ENCODE data around the gene C1orf35.
"Not testable (repeated sequence)": the region's sequence is repeated elsewhere in the genome, so short reads cannot be mapped to it uniquely, and the experiment has no call there.

C1orf35 gene

DNA sequence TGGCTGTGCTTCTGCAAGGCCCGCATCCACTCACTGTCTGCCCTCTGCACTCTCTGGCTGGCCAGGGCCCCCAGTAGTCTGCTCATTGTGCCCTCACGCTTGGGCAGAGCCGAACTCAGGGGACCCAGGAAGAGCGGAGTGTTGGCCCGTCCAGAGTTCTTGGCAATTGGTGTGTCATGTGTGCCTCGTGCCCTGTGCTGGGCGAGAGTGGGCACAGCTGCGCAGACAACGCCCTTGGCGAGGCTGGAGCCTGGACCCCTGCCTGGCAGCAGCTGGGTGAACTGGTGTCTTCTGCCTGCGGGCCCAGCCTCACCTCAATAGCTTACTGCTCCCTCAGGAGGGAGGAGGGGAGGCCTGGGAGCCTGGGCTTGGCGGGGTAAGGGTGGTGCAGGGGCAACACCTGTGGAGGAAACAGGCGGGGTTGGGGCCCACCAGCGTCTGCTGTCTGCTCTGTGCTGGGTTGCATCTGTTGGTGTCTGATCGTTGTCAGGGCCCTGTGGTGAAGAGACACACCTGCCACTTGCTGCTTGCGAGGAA is 39.1 kb upstream of the C1orf35 start:
- DNase-seq (ENCODE audit: low read depth in 2 of 2) = no peak

DNA sequence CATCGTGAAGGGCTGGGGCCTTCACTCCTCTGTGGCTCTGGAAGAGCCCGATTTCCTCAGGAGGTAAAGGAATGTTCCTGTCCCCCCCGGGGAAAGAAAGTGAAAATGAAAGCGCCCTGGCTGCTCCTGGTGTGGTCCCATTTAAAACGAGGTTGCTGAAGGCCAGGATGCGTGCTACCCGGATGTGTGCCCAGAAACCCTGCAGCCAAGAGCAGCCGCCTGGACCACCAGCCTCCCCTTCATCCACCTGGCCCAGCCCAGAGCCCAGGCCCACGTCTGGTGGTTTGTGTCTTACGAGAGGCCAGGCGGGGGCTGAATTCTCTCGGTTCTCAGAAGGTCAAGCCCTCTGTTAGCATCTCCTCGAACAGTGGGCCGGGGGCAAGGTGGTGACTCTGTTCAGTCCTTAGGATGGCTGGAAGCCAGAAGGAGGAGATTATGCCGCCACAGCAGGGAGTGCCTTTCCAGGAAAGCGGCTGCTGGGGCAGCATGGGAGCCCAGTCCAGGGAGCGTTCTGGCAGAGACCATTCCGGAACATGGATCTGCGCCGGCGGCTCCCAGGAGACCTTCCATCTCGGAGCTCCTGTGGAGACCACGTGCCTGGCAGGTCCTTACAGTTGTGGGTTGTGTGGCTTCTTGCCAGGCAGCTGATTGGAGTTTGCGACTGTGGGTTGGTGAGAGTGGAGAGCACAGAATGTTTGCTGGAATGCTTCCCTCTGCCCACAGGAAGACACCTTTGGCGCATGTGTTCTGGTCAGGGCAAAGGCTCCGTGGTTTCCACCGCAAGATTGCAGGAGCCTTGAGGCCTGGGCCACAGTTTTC is 38.3 kb upstream of the C1orf35 start:
- DNase-seq (ENCODE audit: low read depth in 2 of 2) = no peak

DNA sequence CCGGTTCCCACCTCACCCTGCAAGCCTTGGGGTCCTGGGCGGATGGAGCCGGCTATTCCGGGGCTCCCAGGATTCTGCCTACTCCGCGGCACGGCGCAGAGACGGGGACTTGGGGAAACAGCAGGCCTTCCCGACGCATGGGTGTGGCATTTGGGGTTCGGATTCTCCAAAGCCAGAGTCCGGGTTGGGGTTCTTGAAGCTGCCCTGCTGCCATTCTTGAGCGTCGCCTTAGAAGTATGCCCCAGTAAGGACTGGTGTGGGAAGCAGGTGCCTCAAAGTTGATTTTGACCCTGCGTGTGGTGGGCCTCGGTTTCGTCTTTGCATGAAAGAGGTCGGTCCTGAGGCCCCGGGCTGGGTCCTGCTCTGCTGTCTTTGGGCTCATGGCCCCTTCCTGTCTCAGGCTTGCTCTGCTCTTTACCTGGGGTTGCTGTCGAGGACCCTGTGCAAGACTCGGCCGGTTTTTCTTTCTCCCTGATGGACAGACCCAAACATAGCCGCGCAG is 37.6 kb upstream of the C1orf35 start:
- DNase-seq (ENCODE audit: low read depth in 2 of 2) = no peak

DNA sequence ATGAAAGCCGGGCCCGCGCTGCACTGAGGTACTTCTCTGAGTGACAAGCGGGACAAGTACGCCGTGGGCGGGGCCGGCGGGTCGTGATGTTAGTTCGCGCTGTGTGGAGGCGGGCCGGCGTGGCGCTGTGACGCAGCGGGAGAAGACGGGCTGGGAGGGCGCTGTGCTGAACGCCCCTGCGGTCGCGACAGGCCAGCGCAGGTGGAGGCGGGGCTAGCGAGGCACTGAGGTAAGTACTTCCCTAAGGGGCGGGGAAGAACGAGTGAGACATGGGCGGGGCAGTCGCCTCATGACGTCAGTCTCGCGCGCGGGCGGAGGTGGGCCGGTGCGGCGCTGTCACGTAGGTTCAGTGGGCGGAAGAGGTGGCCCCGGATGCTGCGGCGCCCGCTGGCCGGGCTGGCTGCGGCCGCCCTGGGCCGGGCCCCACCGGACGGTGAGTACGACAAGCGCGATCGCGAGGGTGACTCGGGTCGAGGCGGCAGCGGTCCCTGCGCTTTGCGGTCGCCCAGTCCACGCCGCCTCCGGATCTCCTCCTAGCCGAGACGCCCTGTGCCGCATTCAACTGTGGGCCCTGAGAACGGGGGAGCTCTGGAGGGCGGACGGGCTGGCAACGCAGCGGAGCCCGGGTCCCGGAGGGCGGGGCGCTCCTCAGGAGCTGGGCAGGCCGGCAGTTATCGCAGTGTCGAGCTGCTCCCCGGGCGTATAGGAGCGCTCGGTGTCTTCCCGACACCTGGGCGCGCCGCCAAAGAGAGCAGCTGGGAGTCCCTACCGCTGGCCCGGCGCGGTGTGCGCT is 37.0 kb upstream of the C1orf35 start, which contains the start of gene GUK1:
Gene GUK1, plus strand, starts transcription at position 349 of the 793 bp plus-strand sequence. Its CDS starts 24 bp downstream, at position 373.
- peak; percentile 100 for DNase-seq (ENCODE audit: low read depth in 2 of 2)

DNA sequence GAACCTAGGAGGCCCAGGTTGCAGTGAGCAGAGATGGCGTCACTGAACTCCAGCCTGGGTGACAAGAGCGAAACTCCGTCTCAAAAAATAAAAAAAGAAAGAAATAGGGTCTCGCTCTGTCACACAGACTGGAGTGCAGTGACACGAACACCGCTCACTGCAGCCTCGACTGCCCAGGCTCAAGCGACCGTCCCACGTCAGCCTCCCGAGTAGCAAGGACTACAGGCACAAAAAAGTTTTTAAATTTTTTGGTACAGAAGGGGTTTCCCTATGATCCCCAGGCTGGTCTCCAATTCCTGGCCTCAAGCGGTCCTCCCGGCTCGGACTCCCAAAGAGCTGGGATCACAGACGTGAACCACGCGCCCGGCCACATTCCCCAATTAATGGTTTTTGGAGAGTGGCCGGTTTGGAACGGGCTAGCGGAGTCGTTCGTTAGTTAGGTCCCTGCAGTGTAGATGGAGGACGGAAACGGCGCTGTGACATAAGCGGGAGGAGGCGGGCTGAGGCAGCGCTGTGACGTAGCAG is 36.3 kb upstream of the C1orf35 start:
- no peak for DNase-seq (ENCODE audit: low read depth in 2 of 2)

DNA sequence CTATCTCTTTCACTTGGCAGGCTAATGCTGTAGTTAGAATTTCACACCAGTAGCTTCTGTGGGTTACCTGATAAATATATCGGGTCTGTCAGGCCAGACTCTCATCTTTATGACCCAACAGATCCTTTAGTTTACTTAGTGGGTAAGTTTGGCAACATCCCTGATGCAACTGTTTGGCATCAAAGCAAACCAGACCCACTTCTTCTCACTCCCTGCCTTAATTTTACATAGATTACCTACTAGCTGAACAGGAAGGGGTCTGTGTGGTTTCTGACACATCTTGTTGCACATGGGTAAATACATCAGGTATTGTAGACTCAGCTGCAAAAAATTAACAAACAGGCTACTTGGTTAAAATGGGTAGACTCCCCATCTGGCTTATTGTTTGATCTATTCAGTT is 33.8 kb upstream of the C1orf35 start:
- DNase-seq (ENCODE audit: low read depth in 2 of 2) = no peak

DNA sequence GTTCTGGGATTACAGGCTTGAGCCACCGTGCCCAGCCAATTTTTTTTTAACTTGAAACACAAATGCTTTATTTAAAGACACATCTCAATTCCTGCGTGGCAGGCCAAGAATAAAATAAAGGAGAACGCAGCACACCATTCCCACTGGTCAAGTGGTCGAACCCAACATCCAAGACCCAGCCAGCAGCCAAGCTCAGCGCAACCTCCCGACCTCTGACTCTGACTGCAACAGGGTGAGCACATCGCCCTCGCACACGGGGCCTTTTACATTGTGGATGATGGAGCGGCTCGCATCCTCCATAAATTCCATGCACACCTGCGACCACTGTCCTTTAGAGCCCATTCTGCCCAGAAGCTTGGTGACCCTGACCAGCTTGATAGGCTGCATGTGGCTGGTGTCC is 31.5 kb upstream of the C1orf35 start:
- no peak for DNase-seq (ENCODE audit: low read depth in 2 of 2)

DNA sequence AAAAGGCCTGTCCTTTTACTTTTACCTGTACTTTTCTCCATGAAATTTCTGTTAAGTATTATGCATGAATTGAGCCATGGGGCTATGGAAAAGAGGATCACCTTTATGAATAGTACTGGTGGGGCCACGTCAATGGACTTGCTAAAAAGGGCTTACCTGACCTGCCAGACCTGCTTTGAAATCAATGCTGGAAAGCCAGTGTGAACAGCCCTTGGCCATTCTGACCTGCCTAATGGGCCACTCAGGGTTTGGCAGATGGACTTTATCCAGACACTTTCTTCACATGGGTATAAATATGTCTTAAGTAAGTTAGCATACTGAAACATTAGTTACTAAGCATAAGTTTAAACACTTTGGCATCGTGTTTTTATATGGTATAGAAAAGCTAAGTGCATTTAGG is 28.6 kb upstream of the C1orf35 start:
- DNase-seq (ENCODE audit: low read depth in 2 of 2) = no peak

DNA sequence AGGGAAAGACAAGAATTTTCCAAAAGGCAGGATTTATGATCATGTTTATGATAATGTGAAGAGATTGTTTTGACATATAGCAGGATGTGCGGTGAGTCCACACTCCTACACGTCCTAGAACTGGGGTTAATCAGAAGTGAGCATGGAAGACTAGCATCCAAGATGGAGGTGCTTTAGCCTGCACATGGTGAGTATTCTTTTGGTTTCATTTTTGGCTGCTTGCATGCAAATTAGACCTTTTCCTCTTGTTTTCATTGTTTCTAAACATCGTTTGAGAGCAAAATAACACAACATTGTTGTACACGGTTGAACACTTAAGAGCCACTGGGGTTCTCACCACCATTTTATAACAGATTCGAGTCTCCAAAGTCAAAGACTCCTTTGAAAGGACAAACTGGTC is 22.1 kb upstream of the C1orf35 start:
- DNase-seq (ENCODE audit: low read depth in 2 of 2) = no peak

DNA sequence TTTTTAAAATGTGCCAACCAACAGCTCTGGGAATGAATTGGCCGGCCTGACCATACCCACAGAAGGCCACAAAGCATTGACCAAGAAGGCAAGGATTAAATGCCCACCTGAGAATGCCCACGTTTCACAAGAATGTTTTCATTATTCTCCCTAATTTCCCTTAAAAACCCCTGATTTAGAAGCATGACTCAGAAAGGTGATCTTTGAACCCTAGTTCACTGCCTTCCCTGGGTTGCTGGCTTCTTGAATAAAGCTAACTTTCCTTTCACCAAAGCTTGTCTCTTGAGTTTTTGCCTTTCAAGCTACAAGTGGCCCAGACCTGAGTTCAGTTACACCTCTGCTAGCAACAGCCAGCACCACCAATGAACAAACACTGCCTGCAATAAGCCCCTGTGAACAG is 20.4 kb upstream of the C1orf35 start:
- DNase-seq (ENCODE audit: low read depth in 2 of 2) = no peak

DNA sequence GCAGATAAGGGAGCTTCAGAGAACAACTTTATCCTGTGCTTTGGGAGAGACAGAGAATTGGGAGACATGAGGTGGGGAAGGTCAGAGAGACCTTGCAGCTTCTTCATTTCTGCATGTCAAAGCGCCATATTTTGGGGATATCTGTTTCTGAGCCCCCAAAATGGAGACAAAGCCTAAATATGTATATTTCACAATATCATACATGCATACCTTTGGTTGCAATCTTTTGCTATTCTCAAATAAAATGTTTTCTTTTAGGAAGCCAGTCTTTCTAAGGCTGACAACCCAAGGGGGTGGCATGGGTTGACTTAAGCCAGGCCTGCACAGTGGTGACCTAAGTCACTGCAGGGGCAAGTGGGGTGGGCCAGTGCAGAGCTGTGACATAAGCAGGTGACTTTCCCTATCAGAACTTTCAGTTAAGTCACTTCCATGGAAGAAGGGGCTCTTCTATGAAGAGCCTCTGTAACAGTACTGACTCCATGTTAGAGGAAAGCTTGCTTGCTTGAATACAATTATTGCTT is 19.9 kb upstream of the C1orf35 start:
- no peak for DNase-seq (ENCODE audit: low read depth in 2 of 2)

DNA sequence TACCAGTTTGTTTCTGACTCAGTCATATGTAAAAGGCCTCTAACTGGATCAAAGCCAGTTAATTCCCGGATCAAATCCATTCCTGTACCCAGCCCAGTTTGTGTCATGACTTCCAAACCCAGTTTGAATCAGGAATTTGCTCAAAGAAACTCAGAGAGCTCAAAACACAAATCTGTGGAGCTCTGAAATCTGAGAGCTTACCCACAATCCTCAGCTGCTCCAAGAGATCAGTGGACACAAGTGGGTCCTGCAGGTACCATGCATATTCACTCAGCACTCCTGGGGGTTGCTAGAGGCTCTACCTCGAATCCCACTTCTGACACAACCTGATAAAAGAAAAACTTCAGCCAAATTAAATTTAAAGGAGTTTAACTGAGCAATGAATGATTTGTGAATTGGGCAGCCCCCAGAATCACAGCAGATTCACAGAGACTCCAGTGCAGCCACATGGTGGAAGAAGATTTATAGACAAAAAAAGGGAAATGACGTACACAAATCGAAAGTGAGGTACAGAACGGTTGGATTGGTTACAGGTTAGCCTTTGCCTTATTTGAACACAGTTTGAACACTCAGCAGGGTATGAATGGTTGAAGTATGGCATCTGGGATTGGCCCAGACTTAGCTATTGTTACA is 17.8 kb upstream of the C1orf35 start:
- no peak for DNase-seq (ENCODE audit: low read depth in 2 of 2)

DNA sequence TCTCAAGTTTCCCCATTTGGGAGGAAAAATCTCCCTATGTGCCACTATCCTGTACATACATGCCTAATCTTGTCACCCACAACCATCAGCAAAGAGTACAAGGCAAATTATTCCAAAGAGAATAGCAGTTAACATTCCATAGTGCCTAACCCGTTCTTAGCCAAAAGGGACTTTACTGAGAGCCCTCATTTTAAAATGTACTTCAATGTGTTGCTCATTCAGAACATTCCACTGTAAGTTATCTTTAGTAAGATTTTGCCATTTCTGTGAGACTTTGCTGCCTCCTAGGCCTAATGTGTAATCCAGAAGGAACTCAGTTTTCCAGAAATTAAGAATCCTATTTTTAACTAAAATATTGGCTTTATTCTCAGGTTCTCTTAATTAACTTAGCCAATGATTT is 17.2 kb upstream of the C1orf35 start:
- no peak for DNase-seq (ENCODE audit: low read depth in 2 of 2)

DNA sequence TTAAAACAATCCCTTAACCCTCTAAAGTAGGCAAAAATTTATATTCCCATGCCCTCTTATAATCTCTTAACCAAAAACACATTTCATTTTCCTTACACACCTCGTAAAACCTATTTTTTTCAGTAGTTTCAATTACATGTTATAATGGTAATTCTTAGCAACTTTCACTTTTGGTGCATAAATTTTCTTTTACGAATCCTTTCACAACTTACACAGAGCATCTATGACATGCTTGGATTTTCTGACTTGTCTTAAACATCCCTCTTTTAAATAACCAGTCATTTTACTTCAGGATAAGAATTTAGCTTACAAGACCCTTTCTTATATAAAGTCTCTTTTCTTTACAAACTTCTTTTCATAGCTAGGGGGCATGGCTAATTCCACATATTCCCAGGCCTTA is 14.9 kb upstream of the C1orf35 start:
- no peak for DNase-seq (ENCODE audit: low read depth in 2 of 2)

DNA sequence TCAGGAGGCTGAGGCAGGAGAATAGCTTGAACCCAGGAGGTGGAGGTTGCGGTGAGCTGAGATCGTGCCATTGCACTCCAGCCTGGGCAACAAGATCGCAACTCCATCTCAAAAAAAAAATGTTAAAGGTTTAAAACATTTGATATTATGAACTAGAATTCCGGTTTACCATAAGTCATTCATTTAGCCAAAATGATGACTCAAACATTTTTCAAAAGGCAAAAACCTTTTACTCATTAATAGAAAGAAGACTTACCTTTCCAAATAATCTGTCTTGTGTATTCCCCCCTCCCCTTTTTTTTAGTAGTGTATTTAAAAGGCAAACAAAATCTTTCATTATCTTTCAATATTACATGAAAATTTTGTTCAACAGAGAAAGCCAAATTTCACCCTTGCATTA is 14.2 kb upstream of the C1orf35 start:
- no peak for DNase-seq (ENCODE audit: low read depth in 2 of 2)

DNA sequence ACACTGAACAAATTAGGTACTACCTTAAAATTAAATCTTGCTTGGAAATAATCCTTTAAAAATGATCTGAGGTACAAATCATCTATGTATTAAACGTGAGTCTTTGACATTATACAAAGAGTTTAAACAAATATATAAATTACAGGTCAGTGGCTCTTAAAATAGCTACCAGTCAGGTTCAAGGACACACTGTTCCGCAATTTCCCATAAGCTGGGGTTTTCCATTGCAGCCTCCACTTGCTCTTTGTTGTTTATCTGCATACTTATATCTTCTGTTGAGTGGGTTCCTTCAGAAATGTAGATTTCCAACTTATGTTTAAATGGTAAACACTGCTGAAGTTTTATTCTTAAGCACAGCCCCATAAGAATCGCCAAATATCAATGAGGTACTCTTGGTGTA is 11.7 kb upstream of the C1orf35 start:
- DNase-seq (ENCODE audit: low read depth in 2 of 2) = no peak

DNA sequence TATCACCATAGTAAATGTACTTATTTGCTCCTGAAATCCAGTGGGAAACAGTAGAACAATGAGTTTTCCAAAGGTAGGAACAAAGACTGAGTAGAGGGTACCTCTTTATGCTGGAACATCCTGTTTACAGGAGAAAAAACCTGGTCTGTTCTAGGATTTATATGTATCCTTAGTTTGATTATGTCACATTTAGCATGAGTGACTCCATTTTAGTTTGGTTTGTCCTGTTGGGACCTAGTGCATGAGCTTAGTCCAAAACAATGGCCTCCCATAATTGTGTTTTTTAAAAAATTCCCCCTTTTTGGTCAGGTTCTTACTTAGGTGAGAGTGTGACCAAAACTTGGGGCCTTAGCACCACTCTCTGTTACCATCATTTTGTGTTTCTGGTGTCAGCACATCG is 9.5 kb upstream of the C1orf35 start:
- no peak for DNase-seq (ENCODE audit: low read depth in 2 of 2)

DNA sequence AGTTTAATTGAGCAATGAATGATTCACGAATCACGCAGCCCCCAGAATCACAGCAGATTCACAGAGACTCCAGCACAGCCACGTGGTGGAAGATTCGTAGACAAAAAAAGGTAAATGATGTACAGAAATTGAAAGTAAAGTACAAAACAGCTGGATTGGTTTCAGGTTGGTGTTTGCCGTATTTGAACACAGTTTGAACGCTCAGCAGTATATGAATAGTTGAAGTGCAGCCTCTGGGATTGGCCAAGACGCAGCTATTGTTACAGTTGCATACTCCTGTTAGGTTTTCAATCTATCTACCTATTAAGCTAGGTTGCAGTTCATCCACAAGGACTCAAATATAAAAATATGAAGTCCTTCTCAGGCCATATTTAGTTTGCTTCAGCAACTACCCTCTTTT is 9.0 kb upstream of the C1orf35 start:
- DNase-seq (ENCODE audit: low read depth in 2 of 2) = no peak

DNA sequence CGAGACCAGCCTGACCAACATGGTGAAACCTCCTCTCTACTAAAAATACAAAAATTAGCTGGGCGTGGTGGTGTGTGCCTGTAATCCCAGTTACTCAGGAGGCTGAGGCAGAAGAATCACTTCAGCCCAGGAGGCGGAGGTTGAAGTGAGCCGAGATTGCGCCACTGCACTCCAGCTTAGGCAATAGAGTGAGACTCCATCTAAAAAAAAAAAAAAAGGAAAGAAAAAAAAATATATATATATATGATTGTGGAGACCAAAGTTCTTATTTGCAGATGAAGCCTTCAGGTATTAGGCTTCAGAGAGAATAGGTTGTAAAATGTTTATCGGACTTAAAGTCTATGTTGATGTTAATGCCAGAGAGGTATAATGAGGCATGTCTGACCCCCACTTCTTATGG is 8.2 kb upstream of the C1orf35 start:
- not testable (repeated sequence) for DNase-seq (ENCODE audit: low read depth in 2 of 2)

DNA sequence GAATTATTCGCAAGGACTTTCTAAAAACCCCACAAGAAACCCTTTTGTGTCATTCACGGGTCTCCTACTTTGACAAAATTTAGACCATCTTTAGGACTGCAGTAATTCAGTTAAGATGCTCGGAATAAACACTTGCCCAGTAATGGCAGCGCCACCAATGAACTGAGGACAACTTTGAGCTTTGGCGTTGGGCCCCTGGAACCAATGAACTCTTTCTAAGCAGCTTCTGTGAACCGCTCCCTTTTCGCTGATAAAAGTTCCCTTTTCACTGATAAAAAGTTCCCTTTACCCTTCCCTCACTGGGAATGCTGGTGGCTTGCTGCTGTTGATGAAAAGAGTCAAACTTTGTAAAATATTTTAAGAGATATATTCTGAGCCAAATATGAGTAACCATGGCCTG is 7.4 kb upstream of the C1orf35 start:
- DNase-seq (ENCODE audit: low read depth in 2 of 2) = no peak

DNA sequence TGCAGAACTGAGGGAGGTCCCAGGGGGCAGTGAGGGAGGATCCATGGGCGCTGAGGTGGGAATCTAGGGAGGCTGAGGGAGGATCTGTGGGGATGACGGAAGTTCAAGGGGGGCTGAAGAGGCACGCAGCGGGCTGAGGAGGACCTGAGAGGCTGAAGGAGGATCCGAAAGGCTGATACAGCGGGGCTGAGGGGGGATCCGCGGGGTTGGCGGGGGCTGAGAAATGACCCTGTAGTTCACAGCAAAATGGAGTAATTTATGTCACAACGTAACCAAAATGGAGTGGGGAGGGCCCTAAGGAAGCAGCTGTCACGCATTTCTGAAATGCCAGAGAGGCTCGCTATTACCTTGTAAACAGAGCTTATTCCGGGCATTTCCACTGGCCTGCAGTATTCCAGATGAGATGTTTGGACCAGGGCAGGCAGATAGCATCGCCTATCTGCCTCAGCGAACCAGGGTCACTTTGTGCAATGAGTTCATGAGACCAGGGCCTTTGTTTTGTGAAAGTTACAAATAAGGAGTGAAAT is 6.9 kb upstream of the C1orf35 start:
- DNase-seq (ENCODE audit: low read depth in 2 of 2) = no peak

Measured in stimulated activated CD8-positive, alpha-beta memory T cell treated with anti-CD3 and anti-CD28 coated beads, Interleukin-2, amount 100 ng/mL, for 48 hours (primary cell).